SU-DHL-6 (cell line): ENCODE results near the gene SLC22A4.

ENCODE experiments used
- EZH2phosphoT487 ChIP-seq: fragments of 200-600 bp; sonication (generic), shearing (Covaris generic); conservative IDR thresholded peaks from 2 replicates; pipeline ENCODE4 v1.6.1; 2018; ENCODE audit warnings: mild to moderate bottlenecking, antibody characterized with exemption, low read length, moderate library complexity, mixed read lengths
- TF ChIP-seq, protein P1 (sequence below): fragments of 200-600 bp; sonication (generic); IDR thresholded peaks from one replicate; pipeline ENCODE4 v1.5.1; 2017; ENCODE audit warnings: antibody characterized with exemption, mild to moderate bottlenecking, low read length, moderate library complexity; ENCODE audit not compliant: insufficient read depth, poor library complexity, severe bottlenecking

- TF ChIP-seq, protein P1, sequence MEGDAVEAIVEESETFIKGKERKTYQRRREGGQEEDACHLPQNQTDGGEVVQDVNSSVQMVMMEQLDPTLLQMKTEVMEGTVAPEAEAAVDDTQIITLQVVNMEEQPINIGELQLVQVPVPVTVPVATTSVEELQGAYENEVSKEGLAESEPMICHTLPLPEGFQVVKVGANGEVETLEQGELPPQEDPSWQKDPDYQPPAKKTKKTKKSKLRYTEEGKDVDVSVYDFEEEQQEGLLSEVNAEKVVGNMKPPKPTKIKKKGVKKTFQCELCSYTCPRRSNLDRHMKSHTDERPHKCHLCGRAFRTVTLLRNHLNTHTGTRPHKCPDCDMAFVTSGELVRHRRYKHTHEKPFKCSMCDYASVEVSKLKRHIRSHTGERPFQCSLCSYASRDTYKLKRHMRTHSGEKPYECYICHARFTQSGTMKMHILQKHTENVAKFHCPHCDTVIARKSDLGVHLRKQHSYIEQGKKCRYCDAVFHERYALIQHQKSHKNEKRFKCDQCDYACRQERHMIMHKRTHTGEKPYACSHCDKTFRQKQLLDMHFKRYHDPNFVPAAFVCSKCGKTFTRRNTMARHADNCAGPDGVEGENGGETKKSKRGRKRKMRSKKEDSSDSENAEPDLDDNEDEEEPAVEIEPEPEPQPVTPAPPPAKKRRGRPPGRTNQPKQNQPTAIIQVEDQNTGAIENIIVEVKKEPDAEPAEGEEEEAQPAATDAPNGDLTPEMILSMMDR: no peak
- TF ChIP-seq EZH2phosphoT487: no peak
Measured at GRCh38 chr5:132279801-132280200, 14.4 kb upstream of the SLC22A4 start.
